Astrocyte (in vitro differentiated cells and primary cell): ENCODE data around the gene MARCOL.
"Not testable (repeated sequence)": the region's sequence is repeated elsewhere in the genome, so short reads cannot be mapped to it uniquely, and the experiment has no call there.

ENCODE experiments used
- EZH2 ChIP-seq: IDR thresholded peaks from 2 replicates; pipeline ENCODE4 v1.6.1; 2012; ENCODE audit warnings: mild to moderate bottlenecking, low read length, inconsistent platforms; ENCODE audit not compliant: insufficient read depth
- TF ChIP-seq, protein P1 (sequence below): IDR thresholded peaks from 2 replicates; pipeline ENCODE4 v1.5.1; 2011; ENCODE audit warnings: low read depth, mild to moderate bottlenecking, inconsistent platforms, low read length, moderate library complexity; ENCODE audit not compliant: insufficient read depth

DNA sequence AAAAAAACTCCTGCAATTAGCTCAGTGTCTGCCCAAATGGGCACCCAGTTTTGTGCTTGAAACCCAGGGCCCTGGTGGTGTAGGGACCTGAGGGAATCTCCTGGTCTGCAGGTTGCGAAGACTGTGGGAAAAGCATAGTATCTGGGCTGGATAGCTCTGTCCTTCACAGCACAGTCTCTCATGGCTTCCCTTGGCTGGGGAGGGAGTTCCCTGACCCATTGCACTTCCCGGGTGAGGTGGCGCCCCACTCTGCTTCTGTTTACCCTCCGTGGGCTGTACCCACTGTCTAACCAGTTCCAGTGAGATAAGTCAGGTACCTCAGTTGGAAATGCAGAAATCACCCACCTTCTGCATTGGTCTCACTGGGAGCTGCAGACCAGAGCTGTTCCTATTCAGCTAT lies 43.0 kb downstream of the MARCOL start:
- TF ChIP-seq EZH2: not testable (repeated sequence)
- TF ChIP-seq, protein P1, sequence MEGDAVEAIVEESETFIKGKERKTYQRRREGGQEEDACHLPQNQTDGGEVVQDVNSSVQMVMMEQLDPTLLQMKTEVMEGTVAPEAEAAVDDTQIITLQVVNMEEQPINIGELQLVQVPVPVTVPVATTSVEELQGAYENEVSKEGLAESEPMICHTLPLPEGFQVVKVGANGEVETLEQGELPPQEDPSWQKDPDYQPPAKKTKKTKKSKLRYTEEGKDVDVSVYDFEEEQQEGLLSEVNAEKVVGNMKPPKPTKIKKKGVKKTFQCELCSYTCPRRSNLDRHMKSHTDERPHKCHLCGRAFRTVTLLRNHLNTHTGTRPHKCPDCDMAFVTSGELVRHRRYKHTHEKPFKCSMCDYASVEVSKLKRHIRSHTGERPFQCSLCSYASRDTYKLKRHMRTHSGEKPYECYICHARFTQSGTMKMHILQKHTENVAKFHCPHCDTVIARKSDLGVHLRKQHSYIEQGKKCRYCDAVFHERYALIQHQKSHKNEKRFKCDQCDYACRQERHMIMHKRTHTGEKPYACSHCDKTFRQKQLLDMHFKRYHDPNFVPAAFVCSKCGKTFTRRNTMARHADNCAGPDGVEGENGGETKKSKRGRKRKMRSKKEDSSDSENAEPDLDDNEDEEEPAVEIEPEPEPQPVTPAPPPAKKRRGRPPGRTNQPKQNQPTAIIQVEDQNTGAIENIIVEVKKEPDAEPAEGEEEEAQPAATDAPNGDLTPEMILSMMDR: not testable (repeated sequence)
